NCI-H345 (cell line): ENCODE measurements around the gene PLPP3.

Experiments used
- DNase-seq: peaks from one replicate; lab custom pipeline; 2025; lab: John Stamatoyannopoulos, UW

Gene PLPP3

DNA sequence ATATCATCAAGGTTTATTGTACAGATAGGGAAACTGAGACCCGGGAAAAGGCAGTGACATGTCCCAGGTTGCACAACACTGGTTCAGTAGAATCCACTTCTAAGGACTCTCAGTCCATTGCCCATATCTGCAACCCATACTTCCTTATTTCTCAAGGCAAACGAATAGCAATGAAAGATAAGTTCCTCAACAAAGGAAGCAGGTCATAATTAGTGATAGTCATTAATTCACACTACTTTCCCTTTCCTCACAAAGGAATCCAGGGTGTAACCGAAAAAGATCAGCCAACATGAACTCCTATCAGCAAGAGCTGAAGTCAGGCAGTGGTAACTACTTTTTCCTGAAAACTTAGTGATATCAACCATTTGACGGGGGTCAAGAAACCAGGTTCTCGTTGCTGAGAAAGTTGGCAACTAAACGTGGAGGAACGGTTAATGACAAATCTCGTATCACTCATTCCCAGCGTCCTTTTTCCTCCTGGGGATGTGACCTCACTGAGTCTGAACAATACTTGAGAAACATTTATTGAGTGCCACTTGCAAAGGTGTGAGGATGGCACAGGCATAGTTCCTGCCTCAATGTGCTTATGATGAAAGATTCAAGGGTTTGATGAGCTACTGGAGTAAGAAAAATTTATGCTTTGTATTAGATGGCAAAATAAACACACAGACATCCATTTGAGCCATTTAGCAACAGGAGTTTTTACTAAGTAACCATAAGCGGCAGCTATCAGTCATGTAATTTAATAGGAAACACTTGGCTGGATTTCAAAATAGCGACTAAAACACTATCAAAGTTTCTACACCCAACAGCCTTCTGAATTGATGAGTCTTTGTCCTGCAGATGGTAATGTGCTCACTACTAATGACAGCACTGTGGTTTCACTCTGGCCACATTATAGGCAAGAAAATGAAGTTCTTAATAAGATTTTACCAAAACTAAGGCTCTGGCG lies 82.3 kb downstream of the PLPP3 start:
- no peak for DNase-seq

DNA sequence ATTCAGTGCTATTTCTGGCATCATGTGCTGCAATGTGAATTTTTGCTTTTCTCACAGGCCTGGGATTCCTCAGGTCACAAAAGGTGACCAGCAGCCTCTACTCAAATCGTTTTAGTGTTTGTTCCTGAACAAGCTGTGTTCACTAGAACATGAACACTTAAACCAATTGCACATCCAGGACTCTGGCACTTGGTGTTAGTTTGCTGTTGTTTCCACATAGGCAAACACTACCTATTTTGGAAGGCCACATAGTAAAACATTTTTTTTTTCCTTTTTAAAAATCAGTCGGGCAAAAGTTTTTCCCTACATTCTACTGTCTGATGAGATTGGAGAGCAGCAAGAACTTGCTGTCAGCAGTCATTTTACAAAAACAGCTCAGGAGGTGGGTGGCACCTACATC lies 83.2 kb downstream of the PLPP3 start:
- no peak for DNase-seq

DNA sequence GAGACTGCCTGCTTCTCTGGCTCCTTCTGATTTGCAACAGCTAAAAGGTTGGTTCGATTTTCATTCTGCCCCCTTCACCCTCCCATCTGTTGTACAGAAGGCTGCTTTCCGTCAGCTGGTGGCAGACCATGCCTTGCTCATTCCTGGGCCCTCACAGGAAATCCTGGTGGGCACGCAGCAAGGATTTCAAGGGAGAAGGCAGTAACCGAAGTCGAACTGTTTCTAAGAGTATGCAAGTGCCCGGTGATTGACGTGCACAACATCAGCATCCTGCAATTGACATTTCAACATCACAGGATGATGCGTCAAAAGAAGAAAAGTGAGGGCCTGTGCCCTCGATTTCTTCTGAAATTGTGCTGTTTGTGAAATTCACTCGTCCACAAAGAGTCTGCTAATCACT lies 83.8 kb downstream of the PLPP3 start:
- DNase-seq: no peak

DNA sequence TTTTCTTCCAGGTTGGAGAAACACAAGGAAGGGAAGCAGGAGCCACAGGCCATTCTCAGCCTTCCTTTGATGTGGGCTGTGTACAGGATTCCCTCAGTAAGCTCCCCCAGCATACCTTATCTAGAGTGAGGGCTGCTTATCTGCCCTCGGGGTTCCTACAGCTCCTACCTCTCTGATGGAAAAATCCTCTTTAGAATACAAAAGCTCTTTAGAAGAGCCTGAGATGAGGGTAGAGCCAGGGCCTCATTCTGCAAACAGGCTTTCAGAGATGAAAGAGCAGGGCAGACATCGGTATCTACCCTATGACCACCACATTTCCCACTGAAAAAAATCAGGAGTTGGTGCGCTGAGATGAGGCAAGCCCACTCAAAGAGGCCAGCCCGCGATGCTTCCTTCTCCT lies 85.1 kb downstream of the PLPP3 start:
- no peak for DNase-seq

DNA sequence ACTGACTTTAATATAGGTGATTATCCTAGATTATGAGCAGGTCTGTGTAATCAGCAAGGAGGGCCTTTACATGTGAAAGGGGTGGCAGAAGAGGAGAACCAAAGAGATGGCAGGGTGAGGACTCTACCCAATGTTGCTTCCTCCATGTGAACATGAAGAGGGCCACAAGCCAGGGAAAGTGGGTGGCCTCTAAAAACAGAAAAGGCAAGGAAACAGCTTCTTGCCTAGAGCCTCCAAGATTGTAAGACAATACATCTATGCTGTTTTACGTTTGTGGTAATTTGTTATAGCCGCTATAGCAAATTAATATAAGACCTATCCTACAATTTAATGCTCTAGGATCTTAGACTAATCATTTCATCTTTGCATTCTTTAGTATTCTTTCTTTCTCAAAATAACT lies 85.5 kb downstream of the PLPP3 start:
- no peak for DNase-seq

DNA sequence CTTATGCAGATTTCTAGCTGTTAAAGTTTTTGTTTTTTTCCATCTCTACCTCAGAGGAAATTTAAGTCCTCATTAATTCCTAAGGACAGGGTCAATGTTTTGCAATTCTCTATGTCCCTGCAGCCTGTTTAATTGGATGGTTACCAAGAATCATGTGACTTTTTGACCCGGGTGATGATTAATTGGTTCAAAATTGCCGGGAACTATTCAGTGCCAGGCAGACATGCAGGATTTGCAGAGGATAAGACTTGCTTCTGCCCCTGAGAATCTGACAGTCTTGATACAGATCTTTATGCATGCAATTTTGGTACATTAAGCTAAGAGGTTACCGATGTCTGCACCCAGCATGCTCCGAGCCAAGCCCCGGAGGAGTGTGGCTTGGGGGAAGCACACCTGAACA lies 87.9 kb downstream of the PLPP3 start:
- no peak for DNase-seq

DNA sequence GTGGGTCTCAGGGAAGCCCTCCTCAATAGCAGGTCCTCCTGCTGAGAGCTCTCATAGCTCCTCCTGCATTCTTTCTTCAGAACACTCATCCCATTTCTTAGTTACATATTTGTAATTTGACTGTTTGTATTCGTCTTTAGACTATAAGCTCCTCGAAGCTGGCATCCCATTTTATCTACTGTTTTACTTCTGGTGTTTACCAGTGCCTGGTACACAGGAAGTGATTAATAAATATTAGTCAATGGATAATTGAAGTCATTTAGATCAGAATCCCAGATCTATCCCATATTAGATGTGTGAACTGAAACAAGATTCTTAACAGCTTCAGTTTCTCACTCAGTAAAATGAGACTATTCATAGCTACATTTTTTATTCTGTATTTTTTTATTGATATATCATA lies 88.7 kb downstream of the PLPP3 start:
- DNase-seq: no peak

DNA sequence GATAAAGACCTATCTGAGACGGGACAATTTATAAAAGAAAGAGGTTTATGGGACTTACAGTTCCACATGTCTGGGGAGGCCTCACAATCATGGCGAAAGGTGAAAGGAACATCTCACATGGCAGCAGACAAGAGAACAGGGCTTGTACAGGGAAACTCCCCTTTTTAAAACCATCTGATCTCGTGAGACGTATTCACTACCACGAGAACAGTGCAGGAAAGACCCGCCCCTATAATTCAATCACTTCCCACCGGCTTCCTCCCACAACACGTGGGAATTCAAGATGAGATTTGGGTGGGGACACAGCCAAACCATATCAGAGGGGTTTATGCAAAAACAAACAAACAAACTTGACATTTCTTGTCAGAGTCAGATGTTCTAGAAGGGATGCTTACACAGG lies 89.7 kb downstream of the PLPP3 start:
- DNase-seq: no peak

DNA sequence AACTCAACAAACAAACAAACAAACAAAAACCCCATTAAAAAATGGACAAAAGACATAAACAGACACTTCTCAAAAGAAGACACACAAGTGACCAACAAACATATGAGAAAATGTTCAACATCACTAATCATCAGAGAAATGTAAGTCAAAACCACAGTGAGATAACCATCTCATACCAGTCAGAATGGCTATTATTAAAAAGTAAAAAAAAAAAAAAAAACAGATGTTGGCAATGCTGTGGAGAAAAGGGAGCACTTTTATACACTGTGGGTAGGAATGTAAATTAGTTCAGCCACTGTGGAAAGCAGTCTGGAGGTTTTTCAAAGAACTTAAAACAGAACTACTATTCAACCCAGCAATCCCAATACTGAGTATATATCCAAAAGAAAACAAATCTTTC lies 94.7 kb downstream of the PLPP3 start:
- no peak for DNase-seq

DNA sequence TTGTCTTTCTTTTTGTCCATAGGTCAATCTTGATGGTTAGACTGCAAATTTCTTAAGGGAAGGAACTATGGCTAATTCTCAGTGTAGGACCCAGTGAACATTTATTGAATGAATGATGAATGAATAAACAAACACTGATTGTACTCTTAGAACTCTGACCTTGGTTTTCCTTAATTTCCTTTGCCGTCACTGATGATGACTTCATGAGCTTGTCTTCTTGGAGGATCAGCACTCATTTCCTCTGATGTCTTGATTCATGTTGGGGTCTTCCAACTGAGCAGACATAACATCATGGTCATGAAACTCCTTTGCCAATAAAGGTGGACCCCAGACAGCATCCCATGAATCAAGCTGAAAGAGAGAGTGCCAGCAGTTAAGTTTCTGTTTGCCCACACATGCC lies 96.3 kb downstream of the PLPP3 start:
- no peak for DNase-seq

DNA sequence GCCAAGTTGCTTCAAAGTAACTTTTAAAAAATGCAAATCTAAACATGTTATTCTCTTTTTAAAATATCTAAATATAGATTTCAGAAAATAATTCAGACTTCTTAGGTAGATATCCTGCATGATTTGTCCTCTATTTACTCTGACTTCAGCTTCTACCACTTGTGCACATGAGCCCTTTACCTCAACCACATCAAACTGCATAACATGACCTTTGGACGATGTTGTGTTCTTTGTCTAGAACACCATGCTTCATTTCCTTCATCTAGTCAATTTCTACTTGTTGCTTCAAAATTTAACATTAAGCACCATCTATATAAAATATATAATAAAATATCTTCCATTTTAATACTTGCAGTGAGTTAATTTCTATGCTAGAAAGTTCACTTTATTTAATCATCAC lies 96.9 kb downstream of the PLPP3 start:
- no peak for DNase-seq

DNA sequence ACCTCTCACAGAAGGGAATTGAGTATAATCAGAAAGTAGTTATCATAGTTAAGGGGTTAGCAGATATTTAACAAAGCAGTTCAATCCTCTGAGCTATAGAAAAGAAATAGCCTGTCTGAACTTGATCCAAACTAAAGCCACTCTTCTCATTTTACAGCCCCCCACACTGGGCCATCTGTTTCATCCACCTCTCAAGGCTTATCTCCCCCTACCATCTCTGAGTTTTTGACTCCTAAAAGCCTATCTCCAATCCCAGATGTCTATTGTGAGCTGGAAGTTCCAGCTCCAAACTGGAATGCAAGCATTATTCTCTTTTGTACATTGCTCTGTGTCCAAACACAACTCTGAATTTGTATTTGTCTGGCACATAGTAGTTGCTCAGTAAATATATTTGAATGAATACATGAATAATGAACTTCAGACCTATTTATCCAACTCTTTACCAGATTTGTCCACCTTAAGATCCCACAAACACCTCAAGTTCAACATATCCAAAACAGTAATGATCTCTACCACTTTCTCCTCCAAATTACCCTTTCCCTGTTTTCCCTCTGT lies 98.1 kb downstream of the PLPP3 start:
- DNase-seq: no peak

DNA sequence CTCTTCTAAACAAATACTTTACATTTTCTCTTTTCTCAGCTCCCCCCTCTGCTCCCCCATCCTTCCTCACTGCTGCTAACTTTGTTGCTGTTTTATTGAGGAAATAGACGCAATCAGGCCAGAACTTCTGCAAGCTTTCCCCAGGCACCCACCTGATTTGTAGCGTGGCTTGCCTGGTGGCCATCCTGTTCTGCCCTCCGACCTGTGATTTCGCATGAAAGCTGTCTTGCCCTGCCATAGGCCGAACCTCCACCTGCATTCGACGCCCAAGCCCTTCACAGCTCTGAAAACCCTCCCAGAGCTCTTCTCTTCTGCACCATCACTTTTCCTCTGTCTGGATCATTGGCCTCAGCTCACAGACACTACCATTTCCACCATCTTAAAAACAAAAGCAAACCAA lies 100.6 kb downstream of the PLPP3 start:
- DNase-seq: no peak

DNA sequence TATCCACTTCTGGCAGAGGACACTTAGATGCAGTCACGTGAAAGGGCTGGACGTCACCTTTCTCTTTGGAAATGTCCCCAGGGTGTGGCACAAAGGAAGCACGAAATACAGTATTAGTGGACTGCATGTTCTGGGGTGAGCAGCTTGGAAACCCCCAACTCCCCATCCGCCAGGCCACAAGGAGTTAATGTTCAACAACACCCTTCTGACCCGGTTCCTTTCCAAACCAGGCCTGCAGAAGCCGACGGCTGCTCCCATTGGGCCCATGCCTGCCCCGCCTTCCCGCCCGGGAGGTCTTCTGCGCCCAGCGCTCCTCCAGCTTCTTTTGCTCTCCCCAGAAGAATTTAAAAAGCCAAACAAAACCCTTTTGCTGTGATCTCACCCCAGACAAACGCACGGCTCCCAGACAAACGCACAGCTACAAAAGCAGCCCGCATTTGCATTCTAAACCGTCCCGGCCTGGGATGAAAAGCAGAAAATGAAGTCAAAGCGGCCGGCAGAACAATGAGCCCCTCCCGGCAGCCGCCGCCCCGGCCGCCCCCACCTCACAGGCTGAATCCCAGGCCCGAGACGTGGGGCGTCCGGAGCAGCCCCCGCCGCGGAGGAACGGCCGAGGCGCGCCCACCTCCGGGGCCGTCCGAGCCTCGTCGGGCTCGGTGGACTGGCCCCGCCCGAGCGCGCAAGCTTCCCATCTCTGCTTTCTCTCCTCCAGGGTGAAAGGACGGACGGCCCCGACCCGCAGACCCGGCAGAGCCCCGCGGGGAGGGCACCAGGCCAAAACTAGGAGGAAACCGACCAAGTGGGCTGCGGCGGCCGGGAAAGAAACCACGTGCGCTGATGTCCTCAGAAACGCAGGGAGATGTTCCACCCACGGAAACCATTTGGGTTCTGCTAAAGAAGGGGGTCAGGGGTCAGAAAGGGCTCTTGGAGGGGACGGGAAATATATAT lies 101.9 kb downstream of the PLPP3 start:
- DNase-seq: no peak

DNA sequence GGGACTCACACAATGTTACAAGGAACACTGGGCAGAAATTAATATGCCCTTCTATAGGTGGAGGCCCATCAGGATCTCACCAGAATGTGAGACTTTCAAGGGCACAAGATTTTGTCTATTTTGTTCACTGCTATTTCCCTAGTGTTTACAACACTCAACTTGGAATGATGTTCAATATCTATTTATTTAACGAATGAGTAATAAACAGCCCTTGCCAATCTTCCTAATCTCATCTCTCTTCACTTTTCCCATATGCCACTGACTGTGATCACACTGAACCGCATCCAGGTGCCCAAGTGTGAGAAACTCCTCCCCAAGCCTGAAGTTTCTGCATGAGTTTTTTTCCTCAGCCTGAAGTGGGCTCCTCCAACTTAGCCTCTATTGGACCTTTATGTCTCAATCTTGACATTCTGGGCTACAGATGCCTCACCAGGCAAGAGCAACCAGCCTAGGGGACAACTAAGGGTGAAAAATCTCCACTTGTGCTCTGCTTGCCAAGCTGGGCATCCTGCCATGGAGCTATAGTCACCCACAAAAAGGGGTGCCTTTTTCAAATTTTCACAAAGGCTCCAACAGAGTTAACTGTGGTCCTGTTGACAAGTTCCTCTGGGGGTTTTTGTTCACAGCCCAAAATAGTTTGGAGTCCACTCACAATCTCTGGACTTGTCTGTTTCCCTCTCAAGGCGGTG lies 105.6 kb downstream of the PLPP3 start:
- no peak for DNase-seq

DNA sequence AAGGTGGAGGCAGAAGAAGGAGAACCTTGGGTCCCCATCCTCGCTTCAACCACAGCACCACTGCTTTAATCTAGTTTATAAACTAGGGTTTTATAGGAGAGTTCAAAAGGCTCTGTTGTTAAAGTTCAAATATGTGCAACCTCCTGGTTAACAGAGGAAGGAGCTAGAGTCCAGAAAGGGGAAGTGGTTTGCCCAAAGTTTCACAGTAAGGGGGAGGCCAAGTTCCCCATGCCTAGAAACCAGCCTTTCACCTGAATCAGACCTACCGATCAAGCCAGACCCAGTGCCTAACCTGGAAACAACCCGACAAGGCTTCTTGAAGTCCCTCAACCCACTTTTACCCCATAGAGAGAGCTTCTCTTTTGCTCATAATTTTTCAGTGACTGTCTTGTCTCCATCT lies 106.5 kb downstream of the PLPP3 start:
- DNase-seq: no peak

DNA sequence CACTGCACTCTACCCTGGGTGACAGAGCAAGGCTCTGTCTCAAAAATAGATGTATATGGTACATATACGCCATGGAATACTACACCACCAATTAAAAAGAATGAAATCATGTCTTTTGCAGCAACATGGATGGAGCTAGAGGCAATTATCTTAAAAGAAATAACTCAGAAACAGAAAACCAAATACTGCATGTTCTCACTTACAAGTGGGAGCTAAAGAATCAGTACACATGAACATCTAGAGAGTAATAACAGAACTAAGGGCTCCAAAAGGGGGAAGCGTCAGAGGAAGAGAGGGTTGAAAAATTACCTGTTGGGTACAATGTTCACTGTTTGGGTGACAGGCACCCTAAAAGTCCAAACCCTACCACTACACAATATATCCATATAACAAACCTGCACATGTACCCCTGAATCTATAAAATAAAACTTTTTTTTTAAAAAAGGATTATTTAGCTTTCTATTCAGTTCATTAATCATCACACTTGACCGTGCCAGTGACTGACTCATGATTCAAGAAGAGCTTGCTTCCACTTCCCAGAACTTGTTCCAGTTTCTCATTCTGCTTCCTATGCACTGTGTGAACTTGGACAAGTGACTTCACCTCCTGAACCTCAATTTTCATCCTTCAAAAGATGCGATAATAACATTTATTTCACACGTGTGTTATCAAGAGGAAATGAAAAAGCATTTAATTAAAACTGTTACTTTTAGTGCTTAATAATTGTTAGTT lies 109.6 kb downstream of the PLPP3 start:
- DNase-seq: no peak

DNA sequence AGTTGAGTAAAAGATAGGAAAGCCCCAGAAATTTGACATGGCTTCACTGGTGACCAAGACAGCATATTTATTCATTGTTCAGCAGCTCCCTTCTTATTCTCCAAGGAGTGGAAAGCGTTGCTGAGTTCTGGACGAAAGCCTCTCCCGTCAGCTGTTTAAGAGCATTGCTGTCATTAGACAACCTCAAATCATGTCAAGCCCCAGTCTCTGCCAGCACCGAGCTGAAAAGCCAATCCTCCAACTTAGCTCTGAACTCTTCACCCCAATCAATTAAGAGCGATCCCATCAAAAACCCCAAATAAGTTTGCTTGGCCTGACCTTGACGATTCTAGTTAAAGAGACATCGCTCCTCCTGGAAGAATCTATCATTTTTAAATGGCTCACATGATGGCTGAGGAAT lies 110.8 kb downstream of the PLPP3 start:
- no peak for DNase-seq

DNA sequence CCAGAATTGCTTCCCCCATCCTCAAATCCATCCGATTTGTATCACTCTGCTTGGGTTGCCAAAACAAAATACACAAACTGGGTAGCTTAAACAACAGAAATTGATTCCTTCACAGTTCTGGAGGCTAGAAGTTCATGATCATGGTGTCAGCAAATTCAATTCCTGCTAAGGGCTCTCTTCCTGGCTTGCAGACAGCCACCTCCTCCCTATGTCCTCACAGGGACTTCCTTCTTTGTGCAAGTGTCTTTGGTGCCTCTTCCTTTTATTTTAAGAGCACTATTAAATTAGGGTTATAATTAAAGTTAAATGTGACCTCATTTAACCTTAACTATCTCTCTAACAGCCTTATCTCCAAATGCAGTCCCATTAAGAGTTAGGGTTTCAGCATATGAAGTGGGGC lies 112.8 kb downstream of the PLPP3 start:
- DNase-seq: no peak

DNA sequence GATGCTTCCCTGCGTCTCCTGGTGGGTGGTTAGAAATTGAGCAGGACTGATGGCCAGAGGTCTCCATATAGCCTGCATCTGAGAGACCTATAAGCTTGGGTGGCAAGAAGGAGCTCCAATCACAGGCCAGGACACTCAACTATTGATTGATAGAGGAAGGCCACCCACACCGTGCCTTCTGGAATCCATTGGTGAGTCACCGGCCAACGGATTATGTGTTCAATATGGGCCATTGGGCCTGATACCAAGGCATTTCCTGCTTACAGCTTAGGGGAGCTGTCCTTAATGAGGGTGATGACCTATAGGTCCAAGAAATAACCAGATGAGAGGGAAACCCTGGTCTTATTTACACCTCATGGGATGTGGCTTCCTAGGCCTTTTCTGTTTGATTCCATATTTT lies 115.1 kb downstream of the PLPP3 start:
- no peak for DNase-seq

DNA sequence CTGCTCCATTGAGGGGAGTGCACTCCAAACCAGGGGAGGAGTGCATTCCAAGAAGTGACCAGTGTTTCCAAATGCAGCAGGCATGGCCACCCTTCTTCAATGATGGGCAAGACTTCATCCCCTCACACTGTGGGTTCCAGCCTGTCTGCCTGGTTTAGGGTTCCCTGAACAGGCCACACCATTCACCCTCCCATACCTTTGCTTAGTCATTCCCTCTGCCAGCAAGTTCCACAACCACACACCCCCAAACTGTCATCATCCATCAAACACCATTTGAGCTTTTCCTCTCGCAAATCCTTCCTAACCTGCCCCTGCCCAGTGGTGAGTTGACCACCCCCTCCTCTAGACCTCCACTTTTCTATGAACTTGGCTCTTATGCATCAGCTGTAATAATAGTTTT lies 116.0 kb downstream of the PLPP3 start:
- no peak for DNase-seq
